Type B pancreatic cell (in vitro differentiated cells): ENCODE data around the gene CETN2. TPM values are rescaled to one million over a fixed set of nuclear protein-coding genes. Genes with fewer than 3 reads are reported as not detected.
A peak's percentile ranks its signal among the peaks of the same experiment; 100 is the strongest.

ENCODE experiments used
- DNase-seq: peaks from one replicate; pipeline ENCODE4 v3.0.0; 2021; ENCODE audit warnings: mixed read lengths; ENCODE audit not compliant: unreplicated experiment; ENCODE audit errors: extremely low spot score
- H3K27ac Mint-ChIP-seq: 2 replicates; pipeline ENCODE4 v1.8.0; 2021; ENCODE audit warnings: mild to moderate bottlenecking, mixed read lengths
- H3K27me3 Mint-ChIP-seq: 2 replicates; pipeline ENCODE4 v1.8.0; 2021; ENCODE audit warnings: mixed read lengths
- H3K36me3 Mint-ChIP-seq: 2 replicates; pipeline ENCODE4 v1.8.0; 2021; ENCODE audit warnings: mixed read lengths
- H3K4me1 Mint-ChIP-seq: one replicate; pipeline ENCODE4 v1.8.0; 2021; ENCODE audit warnings: mixed read lengths; ENCODE audit not compliant: unreplicated experiment
- H3K4me3 Mint-ChIP-seq: 2 replicates; pipeline ENCODE4 v1.8.0; 2021; ENCODE audit warnings: mild to moderate bottlenecking, mixed read lengths
- H3K9me3 Mint-ChIP-seq: 2 replicates; pipeline ENCODE4 v1.8.0; 2021; ENCODE audit warnings: mixed read lengths
- CTCF ChIP-seq: fragments of 200-600 bp; sonication (generic); conservative IDR thresholded peaks from 2 replicates; pipeline ENCODE4 v1.5.0; 2021; ENCODE audit warnings: antibody characterized with exemption, mild to moderate bottlenecking
- total RNA-seq: library from RNA; stranded (reverse); gene quantifications from 2 replicates; pipeline ENCODE4 v1.2.1, GENCODE V29; 2021; ENCODE audit warnings: low replicate concordance

CETN2 gene
- total RNA-seq, 1 donor from 2014 or later: 66.3 TPM

DNA sequence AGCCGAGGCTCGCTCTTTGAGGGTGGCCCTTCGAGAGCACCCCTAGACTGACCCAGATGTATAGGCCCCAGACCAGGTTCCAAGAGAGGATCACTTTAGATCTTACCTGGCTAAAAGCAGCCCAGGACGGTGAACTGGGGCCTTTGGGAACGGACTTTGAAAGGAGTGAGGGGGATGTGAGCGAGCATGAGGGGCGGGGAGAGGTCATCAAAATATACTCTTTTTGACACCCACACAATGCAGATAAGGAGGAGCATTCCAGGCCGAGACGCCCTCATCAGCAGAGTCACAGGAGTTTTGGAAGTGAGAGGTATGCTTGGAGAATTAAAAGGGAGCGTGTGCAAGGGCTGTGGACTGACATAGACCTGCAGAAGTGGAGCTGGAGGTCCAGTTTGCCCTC, 834 bp upstream of the CETN2 start:
- peak overlapping the region; percentile 99 for H3K4me3 Mint-ChIP-seq
- TF ChIP-seq CTCF: no peak
- no peaks in the 10 kb centered on the region for H3K27me3 Mint-ChIP-seq
- H3K9me3 Mint-ChIP-seq: peaks cover 4% of the 10 kb centered on the region
- H3K36me3 Mint-ChIP-seq: peaks cover 15% of the 10 kb centered on the region
- no peaks in the 10 kb centered on the region for H3K4me1 Mint-ChIP-seq
- H3K27ac Mint-ChIP-seq: peak overlapping the region; percentile 96
- no peak for DNase-seq

GRCh38 chrX:152824841-152825374, 5.6 kb downstream of the CETN2 start:
- no peak for TF ChIP-seq CTCF
- Mint-ChIP-seq H3K27me3 (peaks cover 7% of the 10 kb centered on the region), H3K9me3 (no peaks in the 10 kb centered on the region), H3K36me3 (no peaks in the 10 kb centered on the region), H3K4me3 (no peak overlapping the region), H3K4me1 (no peaks in the 10 kb centered on the region), H3K27ac (no peak overlapping the region)
- no peak for DNase-seq

DNA sequence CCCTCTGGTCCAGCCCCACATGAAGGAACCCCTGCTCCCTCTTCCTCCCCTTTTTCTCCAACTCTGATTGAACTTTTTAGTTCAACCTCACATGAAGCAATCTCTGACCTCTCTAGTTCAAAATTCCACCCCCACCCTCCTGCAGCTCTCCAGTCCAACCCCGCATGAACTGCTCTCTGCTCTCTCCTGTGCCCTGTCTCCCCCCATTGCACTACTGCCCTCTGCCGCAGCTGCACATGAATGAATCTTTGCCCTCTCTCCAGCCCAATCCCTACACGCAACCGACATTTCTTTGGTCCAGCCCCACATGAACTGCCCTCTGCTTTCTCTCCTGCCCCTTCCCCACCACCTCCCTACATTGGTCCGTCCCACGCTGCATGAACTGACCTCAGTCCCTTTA, 6.9 kb downstream of the CETN2 start:
- H3K4me3 Mint-ChIP-seq: no peak overlapping the region
- peaks cover 7% of the 10 kb centered on the region for H3K27me3 Mint-ChIP-seq
- no peaks in the 10 kb centered on the region for H3K36me3 Mint-ChIP-seq
- no peak overlapping the region for H3K27ac Mint-ChIP-seq
- no peaks in the 10 kb centered on the region for H3K9me3 Mint-ChIP-seq
- DNase-seq: no peak
- H3K4me1 Mint-ChIP-seq: no peaks in the 10 kb centered on the region
- no peak for TF ChIP-seq CTCF

- no peaks in the 10 kb centered on the region for H3K9me3 Mint-ChIP-seq
- H3K27me3 Mint-ChIP-seq: peaks cover 7% of the 10 kb centered on the region
- no peaks in the 10 kb centered on the region for H3K4me1 Mint-ChIP-seq
- H3K4me3 Mint-ChIP-seq: no peak overlapping the region
- no peak for DNase-seq
- no peaks in the 10 kb centered on the region for H3K36me3 Mint-ChIP-seq
- H3K27ac Mint-ChIP-seq: no peak overlapping the region
- TF ChIP-seq CTCF: no peak
Observed at GRCh38 chrX:152822383-152823086, 8.0 kb downstream of the CETN2 start.

- H3K4me1 Mint-ChIP-seq: no peaks in the 10 kb centered on the region
- peaks cover 7% of the 10 kb centered on the region for H3K27me3 Mint-ChIP-seq
- H3K4me3 Mint-ChIP-seq: no peak overlapping the region
- no peak overlapping the region for H3K27ac Mint-ChIP-seq
- peak; percentile 68 for TF ChIP-seq CTCF
- DNase-seq: no peak
- no peaks in the 10 kb centered on the region for H3K9me3 Mint-ChIP-seq
- H3K36me3 Mint-ChIP-seq: no peaks in the 10 kb centered on the region
Observed at GRCh38 chrX:152821145-152821765, 9.3 kb downstream of the CETN2 start.
